Parathyroid adenoma (tissue), 2 donors: Measurements from ENCODE around the gene CDKN1A.

Experiments used
- H2AFZ ChIP-seq: fragments of 300-600 bp; sonication (generic); one replicate; pipeline ENCODE4 v1.7.0; 2017; ENCODE audit warnings: antibody characterized with exemption, mild to moderate bottlenecking
- H3K27ac ChIP-seq: fragments of 300-600 bp; sonication (generic); one replicate; pipeline ENCODE4 v1.7.0; 2017
- H3K27me3 ChIP-seq: fragments of 300-600 bp; sonication (generic); one replicate; pipeline ENCODE4 v1.7.0; 2017; ENCODE audit warnings: low read length; ENCODE audit not compliant: control insufficient read depth, insufficient read depth
- H3K36me3 ChIP-seq: fragments of 300-600 bp; sonication (generic); one replicate; pipeline ENCODE4 v1.7.0; 2017; ENCODE audit warnings: low read length; ENCODE audit not compliant: control insufficient read depth, insufficient read depth
- H3K4me1 ChIP-seq: fragments of 300-600 bp; sonication (generic); one replicate; pipeline ENCODE4 v1.7.0; 2017; ENCODE audit warnings: control low read depth
- H3K4me2 ChIP-seq: fragments of 300-600 bp; sonication (generic); one replicate; pipeline ENCODE4 v1.7.0; 2017; ENCODE audit warnings: low read length
- H3K4me3 ChIP-seq: fragments of 300-600 bp; sonication (generic); one replicate; pipeline ENCODE4 v1.7.0; 2017; ENCODE audit warnings: low read depth, low read length
- H3K79me2 ChIP-seq: fragments of 300-600 bp; sonication (generic); one replicate; pipeline ENCODE4 v1.7.0; 2017; ENCODE audit warnings: control low read depth
- H3K9ac ChIP-seq: fragments of 300-600 bp; sonication (generic); one replicate; pipeline ENCODE4 v1.7.0; 2017; ENCODE audit warnings: mild to moderate bottlenecking
- H3K9me3 ChIP-seq: fragments of 300-600 bp; sonication (generic); one replicate; pipeline ENCODE4 v1.7.0; 2017; ENCODE audit warnings: low read length; ENCODE audit not compliant: control insufficient read depth
- CTCF ChIP-seq: fragments of 300-600 bp; sonication (generic); IDR thresholded peaks from one replicate; pipeline ENCODE4 v1.7.0; 2017; ENCODE audit warnings: antibody characterized with exemption, mild to moderate bottlenecking
- donor health status: primary hyperparathyroidism.

The CDKN1A gene

GRCh38 chr6:36678488-36679042 lies at the start of gene CDKN1A:
Gene CDKN1A, plus strand, starts transcription at chr6:36678714. Its CDS starts 5,388 bp downstream, at chr6:36684102.
- Histone ChIP-seq H3K4me2 (peak within 1 kb of the TSS; percentile 81), H3K27ac (peak within 1 kb of the TSS; percentile 86), H2AFZ (peak within 1 kb of the TSS; percentile 79), H3K4me3 (peak within 1 kb of the TSS; percentile 76), H3K27me3 (no peaks in the 10 kb centered on the region), H3K4me1 (peaks cover 40% of the 10 kb centered on the region), H3K36me3 (no peaks in the 10 kb centered on the region), H3K9me3 (no peaks in the 10 kb centered on the region), H3K79me2 (no peaks in the 10 kb centered on the region), H3K9ac (peak within 1 kb of the TSS; percentile 31)
- TF ChIP-seq CTCF: no peak

GRCh38 chr6:36629784-36630183 lies 48.7 kb upstream of the CDKN1A start:
- H3K4me2 ChIP-seq: no peak overlapping the region
- no peaks in the 10 kb centered on the region for H3K36me3 ChIP-seq
- no peaks in the 10 kb centered on the region for H3K4me1 ChIP-seq
- no peak overlapping the region for H2AFZ ChIP-seq
- H3K9me3 ChIP-seq: no peaks in the 10 kb centered on the region
- H3K27ac ChIP-seq: no peak overlapping the region
- H3K27me3 ChIP-seq: no peaks in the 10 kb centered on the region
- no peak overlapping the region for H3K9ac ChIP-seq
- H3K79me2 ChIP-seq: no peaks in the 10 kb centered on the region
- no peak overlapping the region for H3K4me3 ChIP-seq
- TF ChIP-seq CTCF: no peak

- Histone ChIP-seq H3K79me2 (no peaks in the 10 kb centered on the region), H3K9me3 (no peaks in the 10 kb centered on the region), H3K27me3 (no peaks in the 10 kb centered on the region), H3K27ac (no peak overlapping the region), H3K4me3 (no peak overlapping the region), H3K4me2 (no peak overlapping the region), H3K36me3 (no peaks in the 10 kb centered on the region), H2AFZ (no peak overlapping the region), H3K4me1 (no peaks in the 10 kb centered on the region), H3K9ac (no peak overlapping the region)
- no peak for TF ChIP-seq CTCF
Observed at GRCh38 chr6:36631326-36632011, 47.0 kb upstream of the CDKN1A start.

DNA sequence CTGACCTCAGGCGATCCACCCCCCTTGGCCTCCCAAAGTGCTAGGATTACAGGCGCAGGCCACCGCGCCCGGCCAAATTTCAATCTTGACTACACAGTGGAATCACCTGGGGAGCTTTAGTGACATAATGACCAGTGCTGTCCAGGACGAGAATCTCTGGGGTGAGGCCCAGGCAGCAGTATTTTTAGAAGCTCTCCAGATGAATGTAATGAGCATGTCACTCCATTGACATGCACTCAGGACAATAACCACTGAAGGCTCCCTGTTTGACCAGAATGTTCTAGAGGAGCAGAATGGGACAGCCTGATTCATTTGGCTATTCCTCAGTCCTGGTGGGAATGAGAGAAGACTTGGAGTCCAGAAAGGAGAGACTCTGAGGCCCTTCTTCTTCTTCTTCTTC lies 45.1 kb upstream of the CDKN1A start:
- Histone ChIP-seq H3K4me3 (no peak overlapping the region), H3K27me3 (no peaks in the 10 kb centered on the region), H3K9me3 (no peaks in the 10 kb centered on the region), H3K36me3 (no peaks in the 10 kb centered on the region), H3K9ac (no peak overlapping the region), H3K4me2 (no peak overlapping the region), H3K27ac (no peak overlapping the region), H2AFZ (no peak overlapping the region), H3K4me1 (no peaks in the 10 kb centered on the region), H3K79me2 (no peaks in the 10 kb centered on the region)
- TF ChIP-seq CTCF: no peak

DNA sequence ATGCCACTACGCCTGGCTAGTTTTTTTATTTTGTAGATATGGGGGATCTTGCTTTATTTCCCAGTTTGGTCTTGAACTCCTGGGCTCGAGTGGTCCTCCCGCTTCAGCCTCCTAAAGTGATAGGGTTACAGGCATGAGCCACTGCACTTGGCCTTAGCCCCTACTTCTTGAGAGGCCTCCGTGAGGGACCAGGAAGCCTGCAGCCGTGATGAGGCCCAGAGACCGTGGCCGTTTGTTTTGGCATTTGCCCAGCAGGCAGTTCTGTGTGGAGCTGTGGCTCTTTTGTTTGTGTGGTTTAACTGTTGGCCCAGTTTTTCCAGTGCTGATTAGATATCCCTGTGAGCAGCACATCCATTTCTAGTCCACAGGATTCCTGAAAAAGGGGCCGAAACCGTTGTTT lies 44.6 kb upstream of the CDKN1A start:
- Histone ChIP-seq H3K4me2 (no peak overlapping the region), H3K4me1 (no peaks in the 10 kb centered on the region), H3K9me3 (no peaks in the 10 kb centered on the region), H3K79me2 (no peaks in the 10 kb centered on the region), H3K36me3 (no peaks in the 10 kb centered on the region), H3K4me3 (no peak overlapping the region), H3K27ac (no peak overlapping the region), H3K9ac (no peak overlapping the region), H3K27me3 (no peaks in the 10 kb centered on the region), H2AFZ (peak overlapping the region; percentile 40)
- TF ChIP-seq CTCF: no peak
